OCI-LY7 (cell line): ENCODE results near the gene SH2D6. TPM values are rescaled to one million over a fixed set of nuclear protein-coding genes. Genes with fewer than 3 reads are reported as not detected.
A peak's percentile ranks its signal among the peaks of the same experiment; 100 is the strongest.

Experiments used
- Bru-seq: library from RNA; stranded (reverse); fragments of 400-500 nt; gene quantifications from one replicate; lab custom pipeline; 2021; lab: Mats Ljungman, UMichigan
- BruChase-seq, 2 experiments: library from RNA; stranded (reverse); fragments of 400-500 nt; gene quantifications; one replicate each; lab custom pipeline; 2021; lab: Mats Ljungman, UMichigan
- BruUV-seq: library from RNA; stranded (reverse); fragments of 400-500 nt; replicated peaks from 2 replicates; lab custom pipeline; 2021; lab: Mats Ljungman, UMichigan
- CTCF ChIA-PET: fragments of 300-600 bp; sonication (Branson Sonifier 250); formaldehyde crosslinking; loops from one replicate; lab custom pipeline; 2022; ENCODE audit warnings: antibody characterized with exemption; ENCODE audit not compliant: unreplicated experiment; lab: Charles Lee
- POLR2A ChIA-PET: fragments of 300-600 bp; sonication (Branson Sonifier 250); formaldehyde crosslinking; loops from one replicate; lab custom pipeline; 2022; ENCODE audit warnings: antibody characterized with exemption; lab: Charles Lee
- DNase-seq: peaks from one replicate; pipeline ENCODE4 v3.0.0-alpha.2; 2015; ENCODE audit warnings: low spot score
- H2AFZ ChIP-seq: fragments of 200-600 bp; sonication (generic), shearing (Covaris generic); 2 replicates; pipeline ENCODE4 v1.6.1; 2014; ENCODE audit warnings: mild to moderate bottlenecking, antibody characterized with exemption, low read length, moderate library complexity
- H3K27ac ChIP-seq: fragments of 200-600 bp; sonication (generic); 2 replicates; pipeline ENCODE4 v1.5.1; 2014; ENCODE audit warnings: mixed run types, low read depth, mild to moderate bottlenecking, moderate library complexity, low read length, inconsistent platforms; ENCODE audit not compliant: poor library complexity, severe bottlenecking
- H3K36me3 ChIP-seq: fragments of 200-600 bp; sonication (generic); 2 replicates; pipeline ENCODE4 v1.6.1; 2014; ENCODE audit warnings: mild to moderate bottlenecking, antibody characterized with exemption, low read length, moderate library complexity, mixed read lengths; ENCODE audit not compliant: insufficient read depth
- H3K4me1 ChIP-seq: fragments of 200-600 bp; sonication (generic); 2 replicates; pipeline ENCODE4 v1.5.1; 2014; ENCODE audit warnings: mild to moderate bottlenecking, low read length; ENCODE audit not compliant: insufficient read depth, poor library complexity, severe bottlenecking
- H3K4me2 ChIP-seq: fragments of 200-600 bp; sonication (generic); 2 replicates; pipeline ENCODE4 v1.6.1; 2014; ENCODE audit warnings: mild to moderate bottlenecking, low read length
- H3K4me3 ChIP-seq: fragments of 200-600 bp; sonication (generic); 2 replicates; pipeline ENCODE4 v1.5.1; 2014; ENCODE audit warnings: mild to moderate bottlenecking, low read depth, low read length; ENCODE audit not compliant: poor library complexity, severe bottlenecking
- H3K79me2 ChIP-seq: fragments of 200-600 bp; sonication (generic); 2 replicates; pipeline ENCODE4 v1.6.1; 2016; ENCODE audit warnings: low read depth, mild to moderate bottlenecking, low read length, moderate library complexity, mixed read lengths; ENCODE audit not compliant: insufficient read depth
- H3K9me2 ChIP-seq: fragments of 200-600 bp; sonication (generic); 2 replicates; pipeline ENCODE4 v1.6.1; 2016; ENCODE audit warnings: mild to moderate bottlenecking, low read length, mixed read lengths; ENCODE audit not compliant: insufficient read depth
- H3K9me3 ChIP-seq: fragments of 200-600 bp; sonication (generic); 2 replicates; pipeline ENCODE4 v1.6.1; 2014; ENCODE audit warnings: mild to moderate bottlenecking, mixed run types, low read length, mixed read lengths
- H4K20me1 ChIP-seq: fragments of 200-600 bp; sonication (generic); 2 replicates; pipeline ENCODE4 v1.6.1; 2014; ENCODE audit warnings: mild to moderate bottlenecking, antibody characterized with exemption, low read length, moderate library complexity, mixed read lengths; ENCODE audit not compliant: insufficient read depth
- EZH2phosphoT487 ChIP-seq: fragments of 200-600 bp; sonication (generic); IDR thresholded peaks from 2 replicates; pipeline ENCODE4 v1.6.1; 2018; ENCODE audit warnings: low read depth, borderline replicate concordance, mild to moderate bottlenecking, mixed run types, antibody characterized with exemption, low read length, moderate library complexity, mixed read lengths
- intact Hi-C: fragments of 100-400 bp; cut with micrococcal nuclease; formaldehyde crosslinking; loops from one replicate; pipeline ENCODE4 v1.10.0; 2022; ENCODE audit not compliant: unreplicated experiment
- long read RNA-seq: library from polyadenylated mRNA; stranded (forward); transcript quantifications from one replicate; pipeline ENCODE4 v2.0.0, GENCODE V29; 2022
- total RNA-seq, 2 experiments: library from RNA; depleted of rRNA in 1 of 2; stranded (reverse); fragments of >200 nt in 1 of 2; shearing (Covaris generic) in 1 of 2; gene quantifications; 2 replicates each; pipeline ENCODE4 v1.2.3, GENCODE V29; 2014 to 2022
- TF ChIP-seq, protein P1 (sequence below): fragments of 200-600 bp; sonication (generic); conservative IDR thresholded peaks from 2 replicates; pipeline ENCODE4 v1.5.1; 2014; ENCODE audit warnings: mild to moderate bottlenecking, antibody characterized with exemption, low read length, moderate library complexity, mixed read lengths

The SH2D6 gene
- 0.35 and 0.82 TPM in 2 replicates for total RNA-seq (2014; rRNA removed; shearing (Covaris generic))
- 2.6 and 3.5 TPM in 2 replicates for total RNA-seq (2022)
- percentile 33 among the genes with signal in this experiment for Bru-seq, nascent RNA
- percentile 27 among the genes with signal in this experiment for BruChase-seq, experiment 1, labeled RNA remaining after a 6-hour chase
- BruChase-seq, experiment 2, labeled RNA remaining after a 2-hour chase: percentile 21 among the genes with signal in this experiment
- long read RNA-seq, partial matches to known transcripts: 0 of 2 reads
- long read RNA-seq, other reads (novel, unspliced or antisense): 2 of 2 reads

GRCh38 chr2:85418132-85419008 is at the start of gene SH2D6:
Gene SH2D6 (plus strand): TSS chr2:85418714. CDS start chr2:85429466, 10,752 bp downstream.
- Histone ChIP-seq H4K20me1 (no peaks in the 10 kb centered on the region), H3K4me1 (peaks cover 28% of the 10 kb centered on the region), H3K79me2 (no peaks in the 10 kb centered on the region), H3K27ac (peak within 1 kb of the TSS; percentile 60), H3K4me3 (peak within 1 kb of the TSS; percentile 71), H3K9me2 (no peaks in the 10 kb centered on the region), H2AFZ (peak within 1 kb of the TSS; percentile 92), H3K9me3 (no peaks in the 10 kb centered on the region), H3K36me3 (no peaks in the 10 kb centered on the region), H3K4me2 (peak within 1 kb of the TSS; percentile 86)
- BruUV-seq: no TSS peak
- TF ChIP-seq, protein P1, sequence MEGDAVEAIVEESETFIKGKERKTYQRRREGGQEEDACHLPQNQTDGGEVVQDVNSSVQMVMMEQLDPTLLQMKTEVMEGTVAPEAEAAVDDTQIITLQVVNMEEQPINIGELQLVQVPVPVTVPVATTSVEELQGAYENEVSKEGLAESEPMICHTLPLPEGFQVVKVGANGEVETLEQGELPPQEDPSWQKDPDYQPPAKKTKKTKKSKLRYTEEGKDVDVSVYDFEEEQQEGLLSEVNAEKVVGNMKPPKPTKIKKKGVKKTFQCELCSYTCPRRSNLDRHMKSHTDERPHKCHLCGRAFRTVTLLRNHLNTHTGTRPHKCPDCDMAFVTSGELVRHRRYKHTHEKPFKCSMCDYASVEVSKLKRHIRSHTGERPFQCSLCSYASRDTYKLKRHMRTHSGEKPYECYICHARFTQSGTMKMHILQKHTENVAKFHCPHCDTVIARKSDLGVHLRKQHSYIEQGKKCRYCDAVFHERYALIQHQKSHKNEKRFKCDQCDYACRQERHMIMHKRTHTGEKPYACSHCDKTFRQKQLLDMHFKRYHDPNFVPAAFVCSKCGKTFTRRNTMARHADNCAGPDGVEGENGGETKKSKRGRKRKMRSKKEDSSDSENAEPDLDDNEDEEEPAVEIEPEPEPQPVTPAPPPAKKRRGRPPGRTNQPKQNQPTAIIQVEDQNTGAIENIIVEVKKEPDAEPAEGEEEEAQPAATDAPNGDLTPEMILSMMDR: no peak
- TF ChIP-seq EZH2phosphoT487: no peak
- intact Hi-C loops: no loop called here
- ChIA-PET POLR2A (interaction anchor here (0.6 to 4.0 kb wide), 15 partner anchors 19 to 687 kb away, joined by 3 to 41 read pairs (median 3); partner anchors contain the start of genes C2orf68, GGCX, MAT2A and POLR1A), CTCF (interaction anchor here (1.1 to 1.8 kb wide), 4 partner anchors 120 to 143 kb away, joined by 5 to 7 read pairs (median 6); partner anchors contain the start of genes GGCX and MAT2A)
- DNase-seq: peak; percentile 89

- no peak for TF ChIP-seq EZH2phosphoT487
- TF ChIP-seq, protein P1: no peak
- Histone ChIP-seq H3K9me3 (no peaks in the 10 kb centered on the region), H2AFZ (no peak overlapping the region), H3K27ac (no peak overlapping the region), H3K79me2 (no peaks in the 10 kb centered on the region), H3K36me3 (no peaks in the 10 kb centered on the region), H3K4me2 (no peak overlapping the region), H3K9me2 (no peaks in the 10 kb centered on the region), H4K20me1 (no peaks in the 10 kb centered on the region), H3K4me3 (no peak overlapping the region), H3K4me1 (no peaks in the 10 kb centered on the region)
- CTCF ChIA-PET: no interaction called here
- intact Hi-C loops: no loop called here
- no TSS peak for BruUV-seq
- no peak for DNase-seq
- POLR2A ChIA-PET: no interaction called here
These were observed 49.6 kb upstream of the SH2D6 start for GRCh38 chr2:85368921-85369320.
